GM12878 (cell line): ENCODE data around the gene CUL5. TPM values are rescaled to one million over a fixed set of nuclear protein-coding genes. Genes with fewer than 3 reads are reported as not detected.

Source experiments
- ATAC-seq: fragments of 200-7000 bp; cut with Tn5 transposase; 3 replicates; pipeline ENCODE4 v1.9.1; 2020; ENCODE audit warnings: mild to moderate bottlenecking, moderate library complexity
- Bru-seq: library from RNA; stranded (reverse); fragments of 400-500 nt; gene quantifications from one replicate; lab custom pipeline; 2021; lab: Mats Ljungman, UMichigan
- BruChase-seq, 2 experiments: library from RNA; stranded (reverse); fragments of 400-500 nt; gene quantifications; one replicate each; lab custom pipeline; 2021; lab: Mats Ljungman, UMichigan
- BruUV-seq: library from RNA; stranded (reverse); fragments of 400-500 nt; replicated peaks from 2 replicates; lab custom pipeline; 2021; lab: Mats Ljungman, UMichigan
- CTCF ChIA-PET: fragments of 300-600 bp; sonication (Branson Sonifier 250); formaldehyde crosslinking; extraction: SDS; loops from one replicate; lab custom pipeline; 2021; ENCODE audit warnings: inconsistent platforms; lab: Yijun Ruan, JAX
- POLR2A ChIA-PET: fragments of 350-600 bp; formaldehyde crosslinking; extraction: SDS; loops from one replicate; lab custom pipeline; 2021; ENCODE audit warnings: inconsistent platforms; lab: Charles Lee
- RAD21 ChIA-PET: fragments of 300-600 bp; sonication (Branson Sonifier 250); formaldehyde crosslinking; loops from one replicate; lab custom pipeline; 2023; ENCODE audit warnings: antibody characterized with exemption; ENCODE audit not compliant: unreplicated experiment; lab: Charles Lee
- SMC1A ChIA-PET: fragments of 300-600 bp; sonication (Branson Sonifier 250); formaldehyde crosslinking; loops from one replicate; lab custom pipeline; 2023; ENCODE audit not compliant: unreplicated experiment, uncharacterized antibody; lab: Charles Lee
- DNase-seq: peaks from one replicate; pipeline ENCODE4 v3.0.0-alpha.2; 2011; ENCODE audit warnings: low read depth, low spot score
- FAIRE-seq: peaks from 3 replicates; lab custom pipeline; 2011; peaks lifted over from hg19 to GRCh38; lab: Jason Lieb, UNC
- H2AFZ ChIP-seq: 2 replicates; pipeline ENCODE4 v1.6.0; 2011; ENCODE audit warnings: low read depth, low read length, control low read depth; ENCODE audit not compliant: control insufficient read depth
- H3K27ac ChIP-seq: 2 replicates; pipeline ENCODE4 v1.5.1; 2011; ENCODE audit warnings: control low read depth; ENCODE audit not compliant: control insufficient read depth, insufficient read depth
- H3K27me3 ChIP-seq, 2 experiments: replicated peaks in 1 of 2; 2 replicates each; pipeline versions ENCODE4 v1.6.0 to v1.6.1; 2011; ENCODE audit warnings: low read length in 1 of 2; ENCODE audit not compliant: control insufficient read depth in 2 of 2, insufficient read depth in 2 of 2
- H3K36me3 ChIP-seq, 2 experiments: 2 replicates each; pipeline ENCODE4 v1.5.1; 2011; ENCODE audit warnings: low read length in 1 of 2; ENCODE audit not compliant: control insufficient read depth in 2 of 2, insufficient read depth in 2 of 2
- H3K4me1 ChIP-seq: 2 replicates; pipeline ENCODE4 v1.6.1; 2011; ENCODE audit warnings: mild to moderate bottlenecking, low read length, moderate library complexity, mixed read lengths; ENCODE audit not compliant: control insufficient read depth, insufficient read depth
- H3K4me2 ChIP-seq: 2 replicates; pipeline ENCODE4 v1.6.0; 2011; ENCODE audit warnings: control low read depth; ENCODE audit not compliant: control insufficient read depth, insufficient read depth
- H3K4me3 ChIP-seq: fragments of 200-600 bp; sonication (generic); 2 replicates; pipeline ENCODE4 v1.5.1; 2016
- H3K79me2 ChIP-seq: 2 replicates; pipeline ENCODE4 v1.6.0; 2011; ENCODE audit warnings: low read length; ENCODE audit not compliant: control insufficient read depth, insufficient read depth
- H3K9ac ChIP-seq: 2 replicates; pipeline ENCODE4 v1.8.0; 2011; ENCODE audit warnings: low read length, control low read depth, mixed read lengths; ENCODE audit not compliant: control insufficient read depth, insufficient read depth
- H3K9me3 ChIP-seq: replicated peaks from 3 replicates; pipeline ENCODE4 v1.5.1; 2011; ENCODE audit warnings: mild to moderate bottlenecking, low read length; ENCODE audit not compliant: control insufficient read depth, insufficient read depth
- H4K20me1 ChIP-seq: 2 replicates; pipeline ENCODE4 v1.6.0; 2011; ENCODE audit not compliant: control insufficient read depth, insufficient read depth
- BCL11A ChIP-seq: IDR thresholded peaks from 2 replicates; pipeline ENCODE4 v1.6.1; 2011; ENCODE audit warnings: low read depth, low read length
- E2F8 ChIP-seq: fragments of 450-650 bp; IDR thresholded peaks from 2 replicates; pipeline ENCODE4 v1.6.1; 2018; ENCODE audit warnings: mild to moderate bottlenecking, low read depth, moderate library complexity; ENCODE audit not compliant: partially characterized antibody
- FOS ChIP-seq: IDR thresholded peaks from 3 replicates; pipeline ENCODE4 v1.6.1; 2011; ENCODE audit warnings: borderline replicate concordance; ENCODE audit not compliant: insufficient read length; ENCODE audit errors: extremely low read depth
- HDAC2 ChIP-seq: fragments of 200-600 bp; sonication (generic); IDR thresholded peaks from 2 replicates; pipeline ENCODE4 v1.6.1; 2017
- IRF4 ChIP-seq: IDR thresholded peaks from 2 replicates; pipeline ENCODE4 v1.6.1; 2011; ENCODE audit warnings: low read depth, low read length
- MEF2A ChIP-seq: IDR thresholded peaks from 2 replicates; pipeline ENCODE4 v1.6.1; 2011; ENCODE audit warnings: low read depth, mild to moderate bottlenecking, low read length, moderate library complexity; ENCODE audit not compliant: insufficient read depth
- RELA ChIP-seq: fragments of 450-650 bp; IDR thresholded peaks from 2 replicates; pipeline ENCODE4 v1.8.0; 2014; ENCODE audit warnings: borderline replicate concordance; ENCODE audit not compliant: partially characterized antibody
- SIN3A ChIP-seq: IDR thresholded peaks from 2 replicates; pipeline ENCODE4 v1.6.1; 2012; ENCODE audit warnings: low read depth, low read length, improper control_type of control experiment
- TARDBP ChIP-seq: IDR thresholded peaks from 2 replicates; pipeline ENCODE4 v1.6.1; 2016; ENCODE audit warnings: borderline replicate concordance
- TBL1XR1 ChIP-seq: IDR thresholded peaks from 2 replicates; pipeline ENCODE4 v1.6.1; 2012; ENCODE audit warnings: low read depth, low read length, improper control_type of control experiment
- ZBTB33 ChIP-seq: fragments of 450-650 bp; IDR thresholded peaks from 2 replicates; pipeline ENCODE4 v1.6.1; 2017; ENCODE audit warnings: mild to moderate bottlenecking
- ZNF207 ChIP-seq: fragments of 450-650 bp; IDR thresholded peaks from 2 replicates; pipeline ENCODE4 v1.6.1; 2014; ENCODE audit warnings: antibody characterized with exemption, mild to moderate bottlenecking, borderline replicate concordance
- ZNF24 ChIP-seq: fragments of 450-650 bp; IDR thresholded peaks from 2 replicates; pipeline ENCODE4 v1.6.1; 2017; ENCODE audit warnings: antibody characterized with exemption, mild to moderate bottlenecking
- WGBS: methylation state at CpG from one replicate; pipeline ENCODE4 v1.1.6; 2016; ENCODE audit warnings: low lambda C conversion rate; ENCODE audit not compliant: insufficient replicate concordance, insufficient coverage; ENCODE audit errors: missing lambda C conversion rate; 5-methylcytosine and 5-hydroxymethylcytosine counted together
- in situ Hi-C: fragments of 300-500 bp; cut with MboI; formaldehyde crosslinking; loops from 9 replicates; pipeline ENCODE4 v1.14.3; 2018; ENCODE audit warnings: mixed read lengths
- intact Hi-C: fragments of 100-400 bp; cut with micrococcal nuclease; formaldehyde crosslinking; loops from one replicate; pipeline ENCODE4 v1.14.2; 2022; ENCODE audit not compliant: unreplicated experiment
- long read RNA-seq, 2 experiments: library from polyadenylated mRNA; unstranded; transcript quantifications; one replicate each; pipeline ENCODE4 v2.0.0, GENCODE V29; 2019 to 2020
- polyA minus RNA-seq, 3 experiments: library from RNA; depleted of rRNA, polyadenylated mRNA; stranded (reverse); fragments of >200 nt; gene quantifications; 2 replicates each; pipeline ENCODE4 v1.2.3, GENCODE V29; 2011
- polyA plus RNA-seq, 11 experiments: library from polyadenylated mRNA; depleted of rRNA in 4 of 11; unstranded in 6 of 11; stranded (reverse) in 5 of 11; fragments of >200 nt; fragmentation: Nextera tagmentation in 4 of 11; fragmentation: Illumina TruSeq in 1 of 11; extraction: Ambion mirVana in 4 of 11; extraction: Trizol in 1 of 11; gene quantifications; 1 replicate in 1 of 11; 2 replicates in 10 of 11; pipeline versions ENCODE4 v1.2.1 to v1.2.3, GENCODE V29; 2011 to 2016; ENCODE audit warnings: inconsistent platforms in 2 of 11, missing spikeins in 2 of 11, low read depth in 1 of 11
- total RNA-seq, 4 experiments: library from RNA; depleted of rRNA in 3 of 4; stranded (reverse); fragments of >200 nt in 3 of 4; fragmentation: Illumina TruSeq in 1 of 4; extraction: Trizol in 1 of 4; gene quantifications; 2 replicates each; pipeline versions ENCODE4 v1.2.1 to v1.2.3, GENCODE V29; 2013 to 2021

CUL5 gene
- 74.2 and 81.6 TPM in 2 replicates for total RNA-seq (2013; cell fraction: nucleolus; rRNA removed)
- total RNA-seq (2014; rRNA removed), result 16.8 and 18.2 TPM in 2 replicates
- total RNA-seq (2014; rRNA removed; fragmentation: Illumina TruSeq; extraction: Trizol), result 25.1 and 25.2 TPM in 2 replicates
- 31.0 and 33.4 TPM in 2 replicates for total RNA-seq (2021)
- 2.9 TPM for polyA plus RNA-seq (2011; ENCODE audit: low read depth)
- 17.9 and 37.3 TPM in 2 replicates for polyA plus RNA-seq (2011; rRNA removed)
- 12.9 and 15.8 TPM in 2 replicates for polyA plus RNA-seq (2011; cell fraction: cytosol; rRNA removed)
- polyA plus RNA-seq (2011; cell fraction: nucleus; rRNA removed), result 13.2 and 15.7 TPM in 2 replicates
- polyA plus RNA-seq (2012), result 8.3 and 8.8 TPM in 2 replicates
- polyA plus RNA-seq (2014; fragmentation: Illumina TruSeq; extraction: Trizol), result 18.6 and 28.9 TPM in 2 replicates
- 10 to 100 TPM in 1 of 2 experiments, 1 to 10 TPM in 1; 9.1 to 11.8 TPM for polyA plus RNA-seq (2014; fragmentation: Nextera tagmentation; extraction: Ambion mirVana)
- polyA plus RNA-seq (2014; rRNA removed), result 10.4 and 12.4 TPM in 2 replicates
- polyA plus RNA-seq (2016; fragmentation: Nextera tagmentation; extraction: Ambion mirVana), result 10 to 100 TPM; 28.5 to 37.6 TPM
- 19.5 and 31.4 TPM in 2 replicates for polyA minus RNA-seq (2011; rRNA and poly(A)+ RNA removed)
- polyA minus RNA-seq (2011; cell fraction: cytosol; rRNA and poly(A)+ RNA removed), result 16.3 and 20.3 TPM in 2 replicates
- 36.4 and 68.5 TPM in 2 replicates for polyA minus RNA-seq (2011; cell fraction: nucleus; rRNA and poly(A)+ RNA removed)
- percentile 86 among the genes with signal in this experiment for Bru-seq, nascent RNA
- BruChase-seq, experiment 1, labeled RNA remaining after a 6-hour chase, result percentile 82 among the genes with signal in this experiment
- BruChase-seq, experiment 2, labeled RNA remaining after a 2-hour chase, result percentile 83 among the genes with signal in this experiment
- long read RNA-seq, experiment 1, full-length matches to known transcripts, result 2 of 26 reads
- long read RNA-seq, experiment 1, partial matches to known transcripts, result 20 of 26 reads
- long read RNA-seq, experiment 1, other reads (novel, unspliced or antisense), result 4 of 26 reads
- long read RNA-seq, experiment 2, full-length matches to known transcripts, result 46 of 315 reads
- long read RNA-seq, experiment 2, partial matches to known transcripts, result 240 of 315 reads
- long read RNA-seq, experiment 2, other reads (novel, unspliced or antisense), result 29 of 315 reads

GRCh38 chr11:108008656-108009496 lies at the start of gene CUL5:
Gene CUL5, plus strand, starts transcription at chr11:108008898. Its CDS starts 451 bp downstream, at chr11:108009349.
- ChIA-PET RAD21 (interaction anchor here (0.6 to 3.3 kb wide), 19 partner anchors 9 to 657 kb away, joined by 3 to 30 read pairs (median 5); partner anchors contain the start of genes ATM and NPAT), SMC1A (interaction anchor here (0.7 to 2.1 kb wide), 25 partner anchors 9 to 647 kb away, joined by 3 to 13 read pairs (median 4); partner anchors contain the start of gene ATM), CTCF (interaction anchor here (0.5 to 3.2 kb wide), 44 partner anchors 7 to 656 kb away, joined by 3 to 23 read pairs (median 3); partner anchors contain the start of genes ATM, C11orf65, DDX10 and NPAT), POLR2A (interaction anchor here (0.7 to 1.7 kb wide), 12 partner anchors 10 to 206 kb away, joined by 3 to 7 read pairs (median 3); no protein-coding TSS in a partner anchor)
- Histone ChIP-seq H3K27me3 (no peaks in the 10 kb centered on the region), H3K27ac (peak within 1 kb of the TSS; percentile 80), H3K36me3 (no peaks in the 10 kb centered on the region; a peak in 1 of 4 replicates), H3K4me2 (peak within 1 kb of the TSS; percentile 94), H3K9me3 (no peaks in the 10 kb centered on the region), H3K4me1 (no peaks in the 10 kb centered on the region), H4K20me1 (no peaks in the 10 kb centered on the region), H3K4me3 (peak within 1 kb of the TSS; percentile 80), H3K9ac (peak within 1 kb of the TSS; percentile 85), H2AFZ (peak within 1 kb of the TSS; percentile 94), H3K79me2 (peaks cover 52% of the 10 kb centered on the region)
- in situ Hi-C loops, result loop anchor here (10.0 kb wide), 1 partner anchor 646 kb away; no protein-coding TSS in a partner anchor
- intact Hi-C loops, result loop anchor here (10.0 kb wide), 2 partner anchors 444 to 636 kb away; partner anchors contain the start of gene ALKBH8
- no TSS peak for BruUV-seq
- ATAC-seq (peak; percentile 89), FAIRE-seq (peak; percentile 84), DNase-seq (peak; percentile 60)
- under 1% methylated on average over 72 of the region's 72 CpGs for WGBS
- TF ChIP-seq TBL1XR1 (no peak; the same call in 1 of the 2 replicates), ZBTB33 (no peak), RELA (no peak), ZNF24 (0 out of 2 replicates have a peak, but pooled peaks have one; percentile 39), TARDBP (0 out of 2 replicates have a peak, but pooled peaks have one; percentile 71), HDAC2 (0 out of 2 replicates have a peak, but pooled peaks have one; percentile 73), BCL11A (no peak), SIN3A (peak; percentile 78; the same call in 1 of the 2 replicates), FOS (no peak), MEF2A (no peak), ZNF207 (no peak), E2F8 (no peak), IRF4 (peak; percentile 44; the same call in 1 of the 2 replicates)
